Renal cortex interstitium (tissue), 11 donors: Measurements from ENCODE around the gene CACNA1C. TPM values are rescaled to one million over a fixed set of nuclear protein-coding genes. Genes with fewer than 3 reads are reported as not detected.

Source experiments
- DNase-seq, 11 donors: peaks; one replicate each; pipeline ENCODE4 v3.0.0-alpha.2; 2013; ENCODE audit warnings: low read depth in 9 of 11, low spot score in 4 of 11; ENCODE audit errors: extremely low read depth in 1 of 11
- polyA plus RNA-seq, 3 donors: library from polyadenylated mRNA; unstranded; fragments of 120-200 nt; gene quantifications; one replicate each; pipeline ENCODE4 v1.2.1, GENCODE V29; 2013; ENCODE audit not compliant: insufficient read length in 3 of 3

The CACNA1C gene
- polyA plus RNA-seq, 3 donors, result 7.2 to 13.1 (median 7.8) TPM

DNA sequence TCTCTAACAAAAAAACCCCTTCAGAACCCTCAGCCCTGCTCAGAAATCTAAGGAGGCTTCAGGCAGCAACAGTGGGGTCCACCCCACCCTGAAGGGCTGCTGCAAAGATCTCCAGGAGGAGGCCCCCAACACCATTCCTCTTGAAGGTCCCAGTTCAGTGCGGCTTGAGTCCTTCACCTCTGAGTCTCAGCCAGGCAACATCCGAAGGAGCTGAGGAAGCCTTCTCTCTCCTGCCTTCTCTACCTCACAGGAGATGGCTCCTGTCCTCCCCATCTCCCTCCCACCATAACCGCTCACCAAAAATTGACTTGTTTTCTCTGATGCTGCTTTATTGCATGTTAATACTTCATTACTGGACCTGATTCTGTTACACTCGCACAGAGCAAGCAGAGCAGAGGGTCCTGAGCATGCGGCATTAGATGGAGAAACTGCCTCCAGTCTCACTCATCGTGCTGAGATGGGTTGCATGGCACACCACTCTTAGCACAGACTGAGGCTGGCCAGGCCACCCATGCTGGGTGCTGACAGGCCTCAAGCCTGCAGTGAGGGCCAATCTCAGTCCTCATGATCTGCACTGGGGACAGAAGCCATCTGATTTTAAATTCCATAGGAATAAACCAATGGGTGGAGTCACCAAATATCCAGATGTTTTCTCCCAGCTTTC lies 224.8 kb downstream of the CACNA1C start:
- DNase-seq, result no peak

DNA sequence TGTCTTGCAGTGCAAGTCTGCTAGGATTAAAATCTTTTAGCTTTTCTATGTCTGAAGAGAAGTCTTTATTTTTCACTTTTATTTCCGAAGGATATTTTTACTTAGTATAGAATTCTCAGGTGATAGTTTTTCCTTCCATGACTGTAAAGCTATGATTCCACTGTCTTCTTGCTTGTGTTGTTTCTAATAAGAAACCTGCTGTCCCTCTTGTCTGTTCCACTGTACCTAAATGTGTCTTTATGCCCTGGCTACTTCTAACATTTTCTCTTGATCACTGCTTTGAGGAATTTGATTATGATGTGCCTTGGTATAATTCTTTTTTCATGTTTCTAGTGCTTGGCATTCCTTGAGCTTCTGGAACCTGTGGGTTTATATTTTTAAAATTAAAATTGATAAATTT lies 228.7 kb downstream of the CACNA1C start:
- no peak for DNase-seq

DNA sequence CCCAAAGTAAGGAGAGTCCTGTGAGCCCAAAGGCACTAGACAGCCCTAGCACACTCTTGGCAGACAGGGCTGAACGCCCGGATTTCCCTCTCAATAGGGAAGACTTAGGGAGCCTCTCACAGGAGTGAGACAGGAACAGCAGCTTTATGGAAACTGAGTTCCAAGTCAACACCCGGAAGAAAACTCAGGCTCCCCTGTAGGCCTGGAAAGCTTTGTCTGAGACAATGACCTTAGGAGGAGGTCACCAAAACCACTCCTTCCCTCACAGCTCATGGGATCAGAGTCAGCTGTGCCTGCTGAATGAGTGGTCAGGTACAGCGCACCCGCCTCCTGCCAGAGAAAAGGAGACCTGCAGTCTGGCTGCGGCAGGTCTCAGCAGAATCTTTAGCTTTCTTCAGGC lies 229.5 kb downstream of the CACNA1C start:
- no peak for DNase-seq

DNA sequence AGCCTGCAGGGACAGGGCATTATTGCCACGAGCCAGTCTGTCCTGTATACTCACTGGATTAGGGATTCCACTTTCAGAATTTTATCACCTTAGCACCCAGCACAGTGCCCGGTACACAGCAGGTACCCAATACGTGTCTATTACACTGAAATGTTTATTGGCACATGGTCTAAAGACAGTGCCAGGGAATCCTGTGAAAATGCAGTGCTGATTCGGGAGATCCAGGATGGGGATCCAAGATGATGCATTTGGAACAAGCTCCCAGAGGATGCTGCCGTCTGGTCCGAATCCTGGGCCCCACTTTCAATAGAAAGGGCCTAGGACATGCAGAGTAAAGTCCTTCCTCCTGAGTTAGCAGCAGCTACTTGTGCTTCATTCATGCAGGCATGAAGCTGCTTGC lies 230.7 kb downstream of the CACNA1C start:
- DNase-seq, result no peak

DNA sequence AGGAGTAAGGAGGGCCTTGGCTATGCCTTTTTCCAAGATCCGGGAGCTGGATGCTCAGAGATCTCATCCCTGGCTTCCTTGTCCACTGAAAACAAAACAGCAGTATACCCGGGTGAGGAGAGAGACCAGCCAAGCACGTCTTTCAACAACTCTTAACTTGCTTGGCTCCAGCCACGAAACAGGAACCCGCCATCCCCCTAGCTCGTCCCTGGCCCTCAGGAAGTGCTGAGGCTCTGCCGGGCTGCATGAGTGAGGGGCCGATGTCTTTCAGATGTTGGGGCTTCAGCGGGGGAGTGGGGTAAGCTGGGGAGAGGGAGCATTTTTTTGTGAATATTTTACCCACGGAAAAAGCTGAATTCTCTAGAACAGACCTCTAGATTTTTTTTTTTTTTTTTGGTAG lies 231.1 kb downstream of the CACNA1C start:
- DNase-seq, result no peak

DNA sequence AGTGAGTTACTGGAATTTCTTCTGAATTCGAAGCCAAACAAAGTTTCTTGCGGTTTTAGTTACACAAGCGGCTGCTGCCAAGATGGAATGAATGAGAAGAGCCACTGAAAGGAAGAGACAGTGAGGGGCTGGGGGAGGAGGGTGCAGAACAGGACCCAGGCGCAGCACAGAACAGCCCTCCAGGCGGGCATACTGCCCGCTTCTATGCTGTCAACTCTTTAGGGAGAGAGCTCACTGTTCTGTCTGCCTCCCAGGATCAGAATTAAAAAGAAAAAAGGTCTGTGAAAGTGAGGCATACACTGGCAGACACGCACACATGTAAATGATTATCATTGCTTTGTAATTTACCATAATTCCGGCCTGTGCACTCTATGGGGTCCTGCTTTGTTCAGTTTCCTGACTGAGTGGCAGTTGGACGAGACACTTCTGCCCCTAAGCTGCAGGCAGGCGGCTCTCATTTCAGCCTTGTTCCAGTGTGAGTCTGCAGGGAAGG lies 231.6 kb downstream of the CACNA1C start:
- no peak for DNase-seq

DNA sequence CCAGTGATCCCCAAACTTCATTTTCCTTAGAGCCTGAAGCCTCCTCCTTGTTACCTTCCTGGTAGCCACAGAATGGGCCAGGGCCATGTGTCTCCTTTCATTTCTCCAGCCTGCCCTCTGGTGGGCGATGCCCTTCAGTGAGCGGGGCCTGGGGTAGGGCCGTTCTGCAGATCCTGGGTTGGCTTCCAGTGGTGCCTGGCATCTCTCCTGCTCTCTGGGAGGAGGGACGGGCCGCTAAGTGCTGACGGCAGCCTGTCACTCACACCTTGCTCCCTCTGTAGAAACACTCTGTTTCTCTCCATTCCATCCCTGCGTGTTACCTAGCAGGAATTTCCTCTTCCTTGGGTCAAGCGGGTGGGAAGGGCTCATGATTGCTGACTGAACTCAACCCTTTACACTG lies 232.1 kb downstream of the CACNA1C start:
- peak in 2 of 11 donors; percentile 43 to 63 for DNase-seq

DNA sequence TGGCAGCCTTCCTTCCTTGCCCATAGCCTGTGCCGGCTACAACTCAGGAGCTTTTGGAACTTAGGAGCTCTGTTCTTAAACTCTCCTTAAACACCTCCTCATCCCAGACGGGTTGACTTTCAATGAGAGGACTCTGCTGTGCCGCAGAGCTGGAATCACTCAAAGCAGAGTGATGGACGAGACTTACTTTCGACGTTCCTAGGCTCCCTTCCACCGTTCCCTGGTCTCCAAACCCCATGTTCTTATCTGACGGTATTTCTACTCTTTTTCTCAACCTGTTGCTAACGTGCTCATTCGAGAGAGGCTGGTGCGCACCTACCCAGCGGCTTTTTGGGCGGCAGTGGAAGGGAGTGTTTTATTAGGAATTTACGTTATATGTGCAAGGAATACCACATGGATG lies 232.7 kb downstream of the CACNA1C start:
- no peak for DNase-seq

DNA sequence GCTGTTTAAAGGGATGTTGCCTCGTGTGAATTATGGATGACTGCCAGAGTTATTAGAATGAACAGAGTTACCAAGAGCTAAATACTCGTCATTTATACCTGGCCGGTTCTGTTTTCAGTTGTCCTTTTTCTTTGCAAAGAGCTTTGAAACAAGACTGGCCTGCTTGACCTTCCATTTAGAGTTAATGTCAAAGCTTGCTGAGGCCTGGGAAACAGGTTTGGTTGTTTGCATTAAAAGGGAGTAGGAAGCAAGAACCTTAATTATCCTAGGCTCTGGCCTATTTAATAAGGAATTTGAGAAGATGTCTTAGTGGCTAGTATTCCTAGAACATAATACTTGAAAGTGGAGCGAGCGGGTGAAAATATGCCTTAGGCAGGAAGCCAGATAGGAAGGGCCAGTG lies 233.3 kb downstream of the CACNA1C start:
- no peak for DNase-seq

DNA sequence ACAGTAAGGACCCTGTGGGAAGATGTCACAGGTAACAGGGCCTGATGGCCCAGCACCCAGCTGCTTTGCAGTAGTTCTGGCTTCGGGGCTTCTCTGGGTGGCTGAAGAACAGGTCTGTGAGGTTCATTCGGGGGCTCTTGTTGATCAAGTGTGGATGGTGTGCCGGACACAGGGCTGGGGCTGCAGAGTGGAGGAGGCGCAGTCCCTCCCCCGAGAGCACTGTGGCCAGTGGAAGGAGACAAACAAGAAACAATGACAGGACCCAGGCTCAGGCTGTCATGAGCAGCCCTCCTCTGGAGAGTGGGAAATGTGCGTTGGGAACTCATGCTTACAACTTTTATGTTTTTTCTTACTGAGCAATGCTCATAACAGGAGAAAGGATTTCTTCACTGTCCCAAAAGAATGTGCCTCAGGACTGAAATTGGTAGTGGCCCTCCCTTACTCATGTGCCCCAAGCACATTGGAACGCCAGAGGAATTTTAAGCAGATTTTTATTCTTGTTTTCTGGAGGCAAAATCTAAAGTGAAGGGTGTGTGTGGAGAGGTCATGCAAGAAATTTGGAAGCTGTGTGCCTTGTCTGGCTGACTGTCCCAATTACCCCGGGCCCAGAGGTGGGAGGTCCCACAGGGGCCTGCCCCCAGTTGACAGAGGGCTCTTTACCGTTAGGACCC lies 233.8 kb downstream of the CACNA1C start:
- DNase-seq, result no peak

DNA sequence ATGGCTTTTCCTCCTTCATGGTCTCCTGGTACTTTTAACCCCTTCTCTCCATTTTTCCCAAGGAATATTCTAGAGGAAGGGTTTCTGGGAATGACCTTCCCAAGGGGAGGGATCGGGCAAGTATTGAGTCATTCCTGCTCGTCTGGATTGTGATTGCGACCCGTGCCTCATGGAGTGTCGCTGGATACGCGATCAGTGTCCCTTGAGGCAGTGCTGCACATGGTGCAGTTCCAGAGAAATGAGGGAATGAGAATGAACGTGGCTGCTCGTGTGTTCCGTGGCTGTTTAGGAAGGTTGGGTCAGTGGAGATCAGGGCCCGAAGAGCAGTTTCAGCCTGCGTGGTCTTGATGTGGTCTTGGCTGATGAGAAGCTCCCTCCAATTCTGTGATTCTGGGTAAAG lies 234.4 kb downstream of the CACNA1C start:
- no peak for DNase-seq

DNA sequence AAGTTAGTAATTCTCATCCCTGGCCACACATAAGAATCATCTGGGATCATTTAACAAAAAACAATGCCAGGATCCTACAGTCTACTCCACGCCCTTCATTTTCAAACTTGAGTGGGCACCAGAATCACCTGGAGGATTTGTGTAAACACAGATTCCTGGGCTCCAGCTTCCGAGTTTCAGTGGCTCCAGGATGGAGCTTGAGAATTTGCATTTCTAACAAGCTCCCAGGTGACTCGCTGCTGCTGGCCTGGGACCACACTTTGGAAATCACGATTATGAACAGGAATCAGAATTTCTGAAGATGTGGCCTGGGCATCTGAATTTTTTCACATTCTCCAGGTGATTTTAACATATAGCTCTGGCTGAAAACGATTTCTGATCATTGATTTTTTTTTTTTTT lies 234.8 kb downstream of the CACNA1C start:
- DNase-seq, result no peak

DNA sequence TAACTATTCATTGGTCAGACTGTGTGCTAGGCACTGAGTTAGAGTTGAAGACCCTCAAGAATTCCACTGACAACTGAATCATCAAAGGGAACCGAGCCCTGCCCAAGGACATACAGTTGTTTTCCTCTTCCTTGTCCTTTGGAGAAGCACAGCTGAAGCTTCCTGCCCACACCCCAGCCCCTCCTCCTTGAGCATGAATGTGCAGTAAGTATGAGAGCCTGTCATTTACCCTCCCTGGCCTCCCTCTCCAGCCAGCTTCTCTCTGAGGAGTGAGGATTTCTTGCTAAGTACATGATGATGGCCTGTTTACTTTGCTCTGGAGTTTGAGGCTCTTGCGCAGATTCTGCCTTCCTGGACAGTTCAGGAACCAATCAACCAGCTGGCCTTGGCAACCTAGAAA lies 235.2 kb downstream of the CACNA1C start:
- DNase-seq, result no peak

DNA sequence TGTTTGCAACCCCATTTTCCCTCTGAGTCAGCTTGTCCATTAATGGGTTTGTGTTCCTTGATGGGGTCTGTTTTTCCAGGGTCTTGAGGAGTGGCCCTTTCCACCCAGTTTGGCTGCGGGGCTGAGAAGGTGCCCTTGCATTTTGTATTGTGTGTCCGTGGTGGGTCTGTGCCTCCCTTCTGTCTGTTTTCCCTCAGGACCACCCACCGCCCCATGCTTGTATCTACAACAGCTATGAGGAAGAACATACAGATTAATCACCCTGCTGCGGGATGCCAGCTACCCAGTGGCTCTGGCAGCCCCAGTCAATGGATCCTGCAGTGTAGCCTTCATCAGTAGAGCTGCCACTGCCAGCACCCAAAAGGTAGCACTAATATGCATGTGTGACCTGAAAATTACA lies 235.7 kb downstream of the CACNA1C start:
- no peak for DNase-seq

DNA sequence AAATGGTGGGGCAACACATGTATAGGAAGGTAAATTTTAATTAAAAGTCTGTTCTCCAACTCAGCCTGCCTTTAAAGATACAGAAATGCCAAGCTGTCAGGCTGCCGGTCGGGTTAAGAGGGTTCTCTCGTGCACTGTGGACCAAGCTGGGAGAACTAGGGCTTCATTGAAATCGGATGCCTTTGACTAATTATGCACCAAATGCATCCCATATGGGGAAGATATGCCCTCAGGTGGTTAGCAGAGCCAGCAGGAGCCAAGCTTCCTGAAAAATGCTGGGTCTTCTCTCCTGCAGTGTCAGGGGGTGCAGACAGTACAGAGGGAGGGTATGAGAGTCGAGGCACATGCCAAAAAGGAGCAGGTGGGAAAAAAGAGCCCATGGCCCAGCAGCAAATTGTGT lies 236.1 kb downstream of the CACNA1C start:
- DNase-seq, result no peak

DNA sequence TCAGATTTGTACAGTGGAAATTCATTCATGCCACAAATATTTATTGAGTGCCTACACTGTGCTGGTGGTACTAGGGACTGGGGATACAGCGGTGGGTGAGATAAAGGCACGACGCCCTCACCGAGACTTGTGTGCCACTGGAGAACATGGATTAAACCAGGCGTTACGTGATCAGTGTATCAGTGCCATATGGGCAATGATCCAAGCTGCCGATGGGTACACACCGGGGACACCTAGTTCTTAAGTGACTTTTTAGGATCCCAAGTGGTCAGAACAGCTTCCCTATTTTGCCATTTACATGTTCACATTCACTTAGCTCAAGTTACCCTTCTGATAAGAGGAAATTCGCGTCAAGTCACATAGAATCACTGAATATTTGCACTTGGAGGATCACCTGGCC lies 236.7 kb downstream of the CACNA1C start:
- no peak for DNase-seq

DNA sequence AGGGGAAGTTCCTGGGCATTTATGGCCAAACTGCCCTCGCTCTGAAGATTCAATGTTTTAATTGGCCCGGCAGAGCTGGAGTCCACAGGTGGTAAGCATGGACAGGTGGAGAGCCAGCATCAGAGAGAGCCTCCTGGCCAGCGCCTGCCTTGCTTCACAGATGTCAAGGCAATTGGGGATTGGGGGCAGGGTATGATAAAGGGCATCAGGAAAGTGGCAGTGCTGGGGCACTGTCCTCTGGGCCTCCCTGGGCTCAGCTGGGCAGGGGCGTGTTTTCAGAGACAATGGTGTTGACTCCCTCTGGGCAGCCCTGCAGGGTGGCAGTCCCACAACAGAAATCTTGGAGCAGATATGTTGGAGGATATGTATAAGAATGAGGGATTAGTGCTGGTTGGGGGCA lies 237.3 kb downstream of the CACNA1C start:
- DNase-seq, result no peak

DNA sequence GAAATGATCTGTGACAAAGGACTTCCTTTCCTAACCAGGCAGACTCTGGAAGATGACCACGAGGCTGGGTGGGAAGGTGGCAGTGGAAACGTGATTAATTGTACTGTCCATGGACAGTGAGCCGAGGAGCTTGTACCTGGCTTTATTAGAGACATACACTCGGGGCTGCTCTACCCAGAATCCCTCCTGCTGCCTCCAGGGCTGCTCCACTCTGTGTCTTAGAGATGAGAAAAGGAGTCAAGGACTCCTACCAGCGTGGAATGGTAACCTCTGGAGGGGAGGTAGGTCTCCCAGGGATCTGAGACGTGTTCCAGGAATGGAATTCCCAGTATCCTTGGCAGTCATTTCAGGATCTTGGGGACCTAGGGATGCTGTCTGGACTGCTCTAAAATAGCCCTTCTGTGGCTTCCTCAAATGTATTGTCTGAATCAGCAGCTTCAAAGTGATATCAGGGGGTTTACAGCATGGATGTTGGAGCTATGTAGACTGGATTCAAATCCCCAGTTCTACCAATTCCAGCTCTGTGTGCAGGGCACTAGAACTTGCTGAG lies 237.8 kb downstream of the CACNA1C start:
- no peak for DNase-seq

DNA sequence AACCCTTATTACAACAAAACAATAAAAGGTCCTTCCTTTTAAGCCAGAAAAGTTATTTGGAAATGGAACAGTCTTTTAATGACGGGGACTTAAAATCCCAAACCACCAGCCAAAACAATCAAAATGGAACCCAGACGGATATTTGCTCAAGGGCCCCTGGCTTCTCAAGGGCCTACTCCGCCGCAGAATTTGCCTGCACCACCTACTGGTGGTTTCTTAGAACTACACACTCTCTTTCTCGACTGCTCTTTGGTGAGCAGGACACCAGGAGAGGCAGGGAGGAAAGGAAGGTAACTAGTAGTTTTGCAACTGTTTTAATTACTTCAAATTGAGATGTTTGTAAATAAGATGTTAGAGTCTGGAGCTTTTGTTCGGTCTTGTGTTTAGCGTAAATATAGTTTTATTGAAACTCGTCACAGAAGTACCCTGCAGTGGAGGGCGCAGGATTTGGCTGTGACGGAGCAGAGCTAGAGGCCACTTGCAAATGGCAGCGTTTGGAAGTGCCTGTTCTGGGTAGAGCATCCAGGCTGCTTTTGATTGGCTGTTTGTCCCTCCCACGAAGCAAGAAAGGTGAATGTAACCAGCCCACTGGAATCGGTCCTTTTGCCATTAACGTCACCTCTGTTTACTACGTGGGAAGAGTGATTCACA lies 238.5 kb downstream of the CACNA1C start:
- DNase-seq, result no peak

DNA sequence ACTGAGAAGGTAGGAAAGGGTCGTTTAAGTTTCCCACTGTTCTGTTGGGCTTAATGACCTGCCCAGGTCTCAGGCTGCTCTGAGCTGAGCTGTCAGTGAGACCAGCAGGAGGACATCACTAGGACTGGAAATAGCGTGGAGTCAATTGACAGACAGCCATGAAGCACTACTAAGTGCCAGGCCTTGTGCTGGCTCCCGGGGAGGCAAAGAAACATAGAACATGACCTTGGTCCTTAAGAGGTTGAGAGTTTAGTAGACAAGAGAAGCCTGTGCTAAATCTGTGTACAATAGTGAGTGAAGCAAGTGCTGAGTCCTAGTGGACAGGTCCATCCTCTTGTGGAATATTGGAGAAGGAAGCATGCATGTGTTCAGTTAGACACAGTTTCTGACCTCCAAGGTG lies 239.2 kb downstream of the CACNA1C start:
- no peak for DNase-seq
